H1 (cell line): ENCODE data around the gene TMEM223. TPM values are rescaled to one million over a fixed set of nuclear protein-coding genes. Genes with fewer than 3 reads are reported as not detected.

Experiments used
- BACH1 ChIP-seq: IDR thresholded peaks from 2 replicates; pipeline ENCODE4 v1.6.1; 2012; ENCODE audit warnings: low read length, improper control_type of control experiment
- CBX5 ChIP-seq: fragments of 300-800, 300-1000 bp; sonication (generic); IDR thresholded peaks from 2 replicates; pipeline ENCODE4 v1.7.1; 2016; ENCODE audit warnings: antibody characterized with exemption, low read length, low read depth
- CBX8 ChIP-seq: fragments of 300-800, 300-1000 bp; sonication (generic); IDR thresholded peaks from 2 replicates; pipeline ENCODE4 v1.7.1; 2016; ENCODE audit warnings: low read depth, low read length, borderline replicate concordance
- POU5F1 ChIP-seq: IDR thresholded peaks from 2 replicates; pipeline ENCODE4 v1.6.1; 2011; ENCODE audit warnings: low read depth, mild to moderate bottlenecking, low read length, moderate library complexity
- SAP30 ChIP-seq: fragments of 300-600 bp; sonication (generic); IDR thresholded peaks from 2 replicates; pipeline ENCODE4 v1.7.1; 2012; ENCODE audit warnings: low read length, moderate library complexity, mild to moderate bottlenecking, inconsistent platforms; ENCODE audit not compliant: insufficient read depth, insufficient replicate concordance
- TAF7 ChIP-seq: optimal IDR thresholded peaks from 2 replicates; pipeline ENCODE3; 2011; ENCODE audit warnings: low read depth, mild to moderate bottlenecking, inconsistent platforms, low read length, moderate library complexity, borderline replicate concordance
- polyA plus RNA-seq, 7 experiments: library from polyadenylated mRNA; depleted of rRNA in 3 of 7; stranded (reverse) in 5 of 7; unstranded in 2 of 7; fragments of >200 nt in 5 of 7; fragments of 200-250 nt in 2 of 7; gene quantifications; 1 replicate in 5 of 7; 2 replicates in 1 of 7; 4 replicates in 1 of 7; pipeline versions ENCODE4 v1.2.1 to v1.2.3, GENCODE V29; 2011 to 2013; ENCODE audit warnings: missing spikeins in 2 of 7, mixed read lengths in 2 of 7
- total RNA-seq: library from RNA; stranded (reverse); fragmentation: NEBNext Ultra II Directional; extraction: Animal tissue kit (Norgen Biotek cat#: 25700); gene quantifications from 2 replicates; pipeline ENCODE4 v1.2.1, GENCODE V29; 2021
- TF ChIP-seq, protein P1 (sequence below): IDR thresholded peaks from 2 replicates; pipeline ENCODE4 v1.6.1; 2011; ENCODE audit warnings: low read length, improper control_type of control experiment
- TF ChIP-seq, protein P2 (sequence below): fragments of 300-600 bp; sonication (generic); IDR thresholded peaks from 2 replicates; pipeline ENCODE4 v1.7.1; 2012; ENCODE audit warnings: low read length, moderate library complexity, mild to moderate bottlenecking, inconsistent platforms; ENCODE audit not compliant: insufficient replicate concordance
- TF ChIP-seq, protein P3 (sequence below): IDR thresholded peaks from 2 replicates; pipeline ENCODE4 v1.6.1; 2012; ENCODE audit warnings: inconsistent platforms

Gene TMEM223
- total and polyA plus RNA-seq, 2 of the 8 experiments (the other 6 are each of a cell fraction or from before 2014, with no cell fraction given) = 22.9 to 64.1 TPM

DNA sequence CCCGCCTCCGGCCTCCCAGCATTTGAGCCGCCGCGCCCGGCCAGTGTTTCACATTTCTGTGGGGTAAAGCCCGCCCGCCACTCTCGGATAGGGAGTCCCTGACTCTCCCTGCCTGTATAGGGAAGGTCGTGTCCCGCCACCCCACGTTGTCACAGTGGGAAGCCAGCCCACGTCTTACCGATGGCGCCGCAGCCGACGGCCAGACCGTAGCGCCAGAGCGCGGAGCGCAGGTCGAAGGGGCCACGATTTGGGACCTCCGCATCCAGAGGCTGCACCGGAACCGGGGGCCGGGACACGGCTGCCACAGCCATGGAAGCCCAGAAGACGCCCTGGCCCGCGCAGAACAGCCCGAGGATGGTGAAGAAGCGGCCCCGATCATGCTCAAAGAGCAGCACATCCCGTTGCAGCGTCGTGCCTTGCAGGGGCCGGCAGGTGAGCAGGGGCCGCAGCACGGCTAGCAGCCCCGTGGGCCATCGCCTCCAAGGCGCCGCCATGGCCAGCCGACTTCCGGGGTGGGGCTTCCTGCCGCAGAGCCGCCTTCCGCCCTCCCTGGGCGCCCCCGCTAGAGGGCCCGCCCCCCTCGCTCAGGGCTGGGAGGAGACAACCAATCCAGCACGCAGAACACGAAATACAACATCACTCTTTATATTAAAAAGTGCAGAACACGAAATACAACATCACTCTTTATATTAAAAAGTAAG, at the start of gene TMEM223 (continued):
- TF ChIP-seq, protein P1, sequence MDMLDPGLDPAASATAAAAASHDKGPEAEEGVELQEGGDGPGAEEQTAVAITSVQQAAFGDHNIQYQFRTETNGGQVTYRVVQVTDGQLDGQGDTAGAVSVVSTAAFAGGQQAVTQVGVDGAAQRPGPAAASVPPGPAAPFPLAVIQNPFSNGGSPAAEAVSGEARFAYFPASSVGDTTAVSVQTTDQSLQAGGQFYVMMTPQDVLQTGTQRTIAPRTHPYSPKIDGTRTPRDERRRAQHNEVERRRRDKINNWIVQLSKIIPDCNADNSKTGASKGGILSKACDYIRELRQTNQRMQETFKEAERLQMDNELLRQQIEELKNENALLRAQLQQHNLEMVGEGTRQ = no peak
- TF ChIP-seq POU5F1 = no peak
- TF ChIP-seq, protein P2, sequence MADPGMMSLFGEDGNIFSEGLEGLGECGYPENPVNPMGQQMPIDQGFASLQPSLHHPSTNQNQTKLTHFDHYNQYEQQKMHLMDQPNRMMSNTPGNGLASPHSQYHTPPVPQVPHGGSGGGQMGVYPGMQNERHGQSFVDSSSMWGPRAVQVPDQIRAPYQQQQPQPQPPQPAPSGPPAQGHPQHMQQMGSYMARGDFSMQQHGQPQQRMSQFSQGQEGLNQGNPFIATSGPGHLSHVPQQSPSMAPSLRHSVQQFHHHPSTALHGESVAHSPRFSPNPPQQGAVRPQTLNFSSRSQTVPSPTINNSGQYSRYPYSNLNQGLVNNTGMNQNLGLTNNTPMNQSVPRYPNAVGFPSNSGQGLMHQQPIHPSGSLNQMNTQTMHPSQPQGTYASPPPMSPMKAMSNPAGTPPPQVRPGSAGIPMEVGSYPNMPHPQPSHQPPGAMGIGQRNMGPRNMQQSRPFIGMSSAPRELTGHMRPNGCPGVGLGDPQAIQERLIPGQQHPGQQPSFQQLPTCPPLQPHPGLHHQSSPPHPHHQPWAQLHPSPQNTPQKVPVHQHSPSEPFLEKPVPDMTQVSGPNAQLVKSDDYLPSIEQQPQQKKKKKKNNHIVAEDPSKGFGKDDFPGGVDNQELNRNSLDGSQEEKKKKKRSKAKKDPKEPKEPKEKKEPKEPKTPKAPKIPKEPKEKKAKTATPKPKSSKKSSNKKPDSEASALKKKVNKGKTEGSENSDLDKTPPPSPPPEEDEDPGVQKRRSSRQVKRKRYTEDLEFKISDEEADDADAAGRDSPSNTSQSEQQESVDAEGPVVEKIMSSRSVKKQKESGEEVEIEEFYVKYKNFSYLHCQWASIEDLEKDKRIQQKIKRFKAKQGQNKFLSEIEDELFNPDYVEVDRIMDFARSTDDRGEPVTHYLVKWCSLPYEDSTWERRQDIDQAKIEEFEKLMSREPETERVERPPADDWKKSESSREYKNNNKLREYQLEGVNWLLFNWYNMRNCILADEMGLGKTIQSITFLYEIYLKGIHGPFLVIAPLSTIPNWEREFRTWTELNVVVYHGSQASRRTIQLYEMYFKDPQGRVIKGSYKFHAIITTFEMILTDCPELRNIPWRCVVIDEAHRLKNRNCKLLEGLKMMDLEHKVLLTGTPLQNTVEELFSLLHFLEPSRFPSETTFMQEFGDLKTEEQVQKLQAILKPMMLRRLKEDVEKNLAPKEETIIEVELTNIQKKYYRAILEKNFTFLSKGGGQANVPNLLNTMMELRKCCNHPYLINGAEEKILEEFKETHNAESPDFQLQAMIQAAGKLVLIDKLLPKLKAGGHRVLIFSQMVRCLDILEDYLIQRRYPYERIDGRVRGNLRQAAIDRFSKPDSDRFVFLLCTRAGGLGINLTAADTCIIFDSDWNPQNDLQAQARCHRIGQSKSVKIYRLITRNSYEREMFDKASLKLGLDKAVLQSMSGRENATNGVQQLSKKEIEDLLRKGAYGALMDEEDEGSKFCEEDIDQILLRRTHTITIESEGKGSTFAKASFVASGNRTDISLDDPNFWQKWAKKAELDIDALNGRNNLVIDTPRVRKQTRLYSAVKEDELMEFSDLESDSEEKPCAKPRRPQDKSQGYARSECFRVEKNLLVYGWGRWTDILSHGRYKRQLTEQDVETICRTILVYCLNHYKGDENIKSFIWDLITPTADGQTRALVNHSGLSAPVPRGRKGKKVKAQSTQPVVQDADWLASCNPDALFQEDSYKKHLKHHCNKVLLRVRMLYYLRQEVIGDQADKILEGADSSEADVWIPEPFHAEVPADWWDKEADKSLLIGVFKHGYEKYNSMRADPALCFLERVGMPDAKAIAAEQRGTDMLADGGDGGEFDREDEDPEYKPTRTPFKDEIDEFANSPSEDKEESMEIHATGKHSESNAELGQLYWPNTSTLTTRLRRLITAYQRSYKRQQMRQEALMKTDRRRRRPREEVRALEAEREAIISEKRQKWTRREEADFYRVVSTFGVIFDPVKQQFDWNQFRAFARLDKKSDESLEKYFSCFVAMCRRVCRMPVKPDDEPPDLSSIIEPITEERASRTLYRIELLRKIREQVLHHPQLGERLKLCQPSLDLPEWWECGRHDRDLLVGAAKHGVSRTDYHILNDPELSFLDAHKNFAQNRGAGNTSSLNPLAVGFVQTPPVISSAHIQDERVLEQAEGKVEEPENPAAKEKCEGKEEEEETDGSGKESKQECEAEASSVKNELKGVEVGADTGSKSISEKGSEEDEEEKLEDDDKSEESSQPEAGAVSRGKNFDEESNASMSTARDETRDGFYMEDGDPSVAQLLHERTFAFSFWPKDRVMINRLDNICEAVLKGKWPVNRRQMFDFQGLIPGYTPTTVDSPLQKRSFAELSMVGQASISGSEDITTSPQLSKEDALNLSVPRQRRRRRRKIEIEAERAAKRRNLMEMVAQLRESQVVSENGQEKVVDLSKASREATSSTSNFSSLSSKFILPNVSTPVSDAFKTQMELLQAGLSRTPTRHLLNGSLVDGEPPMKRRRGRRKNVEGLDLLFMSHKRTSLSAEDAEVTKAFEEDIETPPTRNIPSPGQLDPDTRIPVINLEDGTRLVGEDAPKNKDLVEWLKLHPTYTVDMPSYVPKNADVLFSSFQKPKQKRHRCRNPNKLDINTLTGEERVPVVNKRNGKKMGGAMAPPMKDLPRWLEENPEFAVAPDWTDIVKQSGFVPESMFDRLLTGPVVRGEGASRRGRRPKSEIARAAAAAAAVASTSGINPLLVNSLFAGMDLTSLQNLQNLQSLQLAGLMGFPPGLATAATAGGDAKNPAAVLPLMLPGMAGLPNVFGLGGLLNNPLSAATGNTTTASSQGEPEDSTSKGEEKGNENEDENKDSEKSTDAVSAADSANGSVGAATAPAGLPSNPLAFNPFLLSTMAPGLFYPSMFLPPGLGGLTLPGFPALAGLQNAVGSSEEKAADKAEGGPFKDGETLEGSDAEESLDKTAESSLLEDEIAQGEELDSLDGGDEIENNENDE = no peak
- TF ChIP-seq, protein P3, sequence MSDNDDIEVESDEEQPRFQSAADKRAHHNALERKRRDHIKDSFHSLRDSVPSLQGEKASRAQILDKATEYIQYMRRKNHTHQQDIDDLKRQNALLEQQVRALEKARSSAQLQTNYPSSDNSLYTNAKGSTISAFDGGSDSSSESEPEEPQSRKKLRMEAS = peak; percentile 80
- TF ChIP-seq BACH1 = no peak
- no peak for TF ChIP-seq SAP30
- no peak for TF ChIP-seq CBX5
- TF ChIP-seq TAF7 = peak; percentile 69
- no peak for TF ChIP-seq CBX8
